ENCODE measurements around the gene SHROOM4.

The SHROOM4 gene

DNA sequence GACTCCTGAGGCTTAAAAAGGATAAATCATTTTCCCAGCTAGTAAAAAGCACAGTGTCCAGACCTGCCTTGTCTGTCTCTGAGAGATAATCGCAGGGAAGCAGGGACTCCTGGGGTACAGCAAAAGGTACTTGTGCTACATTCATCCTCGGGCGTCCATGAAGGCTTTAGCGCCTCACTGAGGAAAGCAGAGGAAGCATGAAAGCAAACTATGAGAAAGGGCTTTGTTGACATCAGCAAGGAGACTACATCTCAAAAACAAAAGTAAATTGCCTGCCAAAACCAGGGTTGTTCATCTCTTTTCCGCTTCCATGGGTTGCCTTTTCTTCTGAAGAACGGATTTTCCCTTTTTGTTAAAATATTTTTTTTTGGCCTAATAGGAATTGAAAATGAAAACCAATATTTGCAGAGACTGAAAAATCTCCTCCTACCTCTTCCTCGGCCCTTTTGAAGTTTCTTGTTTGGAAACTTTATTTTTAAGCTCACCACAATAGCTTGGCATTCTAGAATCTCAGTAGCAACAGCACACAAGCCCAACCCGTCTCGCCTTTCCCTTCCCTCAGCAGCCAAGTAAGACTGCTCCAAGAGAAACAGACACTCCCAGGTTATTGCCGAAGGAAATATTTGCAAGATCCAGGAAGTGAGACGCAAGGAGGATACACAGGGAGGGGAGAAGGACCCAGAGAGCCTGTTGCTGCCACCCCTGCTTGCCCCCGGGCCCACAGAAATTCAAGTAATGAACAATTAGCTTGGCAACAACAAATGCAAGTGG, 195.0 kb downstream of the SHROOM4 start:
- DNase-seq (ENCODE audit: low read depth, low spot score), result no peak

DNA sequence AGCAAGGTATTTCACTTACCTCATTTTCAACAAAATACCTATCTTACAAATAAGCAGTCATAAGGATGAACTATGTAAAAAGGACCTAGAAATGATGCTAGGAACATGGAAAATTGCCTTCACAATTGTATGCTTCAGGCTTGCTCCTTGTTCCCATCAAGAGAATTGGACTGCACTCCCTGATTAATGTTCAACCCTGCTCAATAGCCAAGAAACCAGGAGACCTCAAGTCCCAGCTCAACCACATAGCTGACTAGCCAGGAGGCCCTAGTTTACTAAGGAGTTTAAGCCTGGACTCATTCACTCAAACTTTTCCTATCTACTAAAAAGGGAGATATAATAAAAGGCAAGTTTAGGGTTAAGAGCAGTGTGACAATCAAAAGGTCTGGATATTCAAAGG, 196.8 kb downstream of the SHROOM4 start:
- no peak for DNase-seq (ENCODE audit: low read depth, low spot score)

DNA sequence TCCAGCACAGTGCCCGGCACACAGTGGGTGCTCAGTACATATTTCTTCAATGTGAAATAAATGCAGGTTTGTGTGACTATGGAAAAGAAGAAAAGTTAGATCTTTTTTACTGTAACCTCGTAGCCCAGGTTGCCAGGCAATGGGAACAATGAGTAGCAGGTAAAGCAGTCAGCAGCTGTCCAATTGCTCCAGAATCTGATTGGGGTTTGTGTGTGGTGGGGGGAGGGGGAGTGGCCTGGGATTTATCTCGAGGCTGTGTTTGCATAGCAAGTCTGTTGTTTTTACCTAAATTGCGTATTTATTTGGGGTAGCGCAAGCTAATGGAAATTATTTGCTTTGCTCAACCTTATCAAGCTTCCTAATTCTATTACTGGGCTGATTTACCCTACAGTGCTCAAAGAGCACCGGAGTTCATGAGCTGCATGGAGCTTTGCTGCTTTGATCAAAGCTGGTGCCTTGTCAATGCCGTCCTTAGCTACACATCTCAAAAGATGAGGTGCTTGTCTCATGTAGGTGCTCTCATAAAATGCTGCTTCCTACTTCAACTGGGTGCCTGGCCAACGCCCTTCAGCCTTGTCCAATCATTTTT, 198.3 kb downstream of the SHROOM4 start:
- no peak for DNase-seq (ENCODE audit: low read depth, low spot score)

DNA sequence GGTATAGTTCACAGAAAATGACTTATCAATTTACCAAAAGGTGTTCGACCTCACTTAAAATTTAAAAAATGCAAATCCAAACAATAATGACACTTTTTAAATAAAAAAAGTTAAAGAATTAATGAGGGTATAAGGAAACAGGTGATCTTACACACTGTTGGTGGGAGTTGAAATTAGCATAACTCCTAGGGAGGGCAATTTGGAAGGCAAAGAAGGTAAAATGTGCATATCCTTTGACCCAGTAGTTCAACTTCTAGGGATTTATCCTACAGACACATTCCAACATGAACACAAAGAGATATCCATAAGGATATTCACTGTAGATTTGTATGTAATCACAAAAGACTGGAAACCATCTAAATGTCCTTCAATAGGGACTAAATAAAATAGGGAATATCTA, 199.5 kb downstream of the SHROOM4 start:
- DNase-seq (ENCODE audit: low read depth, low spot score), result no peak

DNA sequence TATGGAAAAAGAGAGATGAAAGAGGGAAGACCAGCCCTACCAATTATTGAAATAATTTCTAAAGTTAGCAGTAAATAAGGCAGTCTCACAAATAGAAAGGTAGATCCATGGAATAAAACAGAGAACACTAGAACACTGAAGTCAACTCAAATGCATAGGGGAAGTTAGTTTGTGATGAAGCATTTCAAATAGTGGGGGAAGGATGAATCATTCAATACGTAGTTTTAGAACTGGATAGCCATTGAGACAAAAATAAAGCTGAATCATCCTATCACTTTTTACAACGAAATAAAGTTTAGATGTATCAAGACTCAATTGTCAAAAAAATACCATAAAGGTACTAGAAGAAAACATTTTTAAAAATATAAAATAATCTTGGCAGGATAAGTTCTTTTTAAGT, 200.1 kb downstream of the SHROOM4 start:
- DNase-seq (ENCODE audit: low read depth, low spot score), result no peak

DNA sequence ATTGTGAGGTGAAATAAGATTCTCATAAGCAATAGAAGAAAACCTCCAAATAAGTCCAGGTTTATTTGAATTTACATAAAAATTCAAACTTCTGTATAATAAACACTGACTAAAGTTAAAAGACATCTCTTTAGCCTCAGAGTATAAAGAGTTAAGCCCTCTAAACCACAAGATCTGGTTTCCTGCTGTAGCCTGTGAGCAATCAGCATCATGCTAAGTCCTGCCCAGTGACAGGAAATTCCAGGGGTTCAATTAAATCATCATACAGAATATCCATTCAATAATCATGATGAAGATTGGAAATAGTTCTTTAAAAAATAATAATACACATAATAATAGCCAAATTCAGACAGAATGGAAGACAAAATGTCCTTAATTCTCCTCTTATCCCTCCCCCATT, 204.2 kb downstream of the SHROOM4 start:
- no peak for DNase-seq (ENCODE audit: low read depth, low spot score)

DNA sequence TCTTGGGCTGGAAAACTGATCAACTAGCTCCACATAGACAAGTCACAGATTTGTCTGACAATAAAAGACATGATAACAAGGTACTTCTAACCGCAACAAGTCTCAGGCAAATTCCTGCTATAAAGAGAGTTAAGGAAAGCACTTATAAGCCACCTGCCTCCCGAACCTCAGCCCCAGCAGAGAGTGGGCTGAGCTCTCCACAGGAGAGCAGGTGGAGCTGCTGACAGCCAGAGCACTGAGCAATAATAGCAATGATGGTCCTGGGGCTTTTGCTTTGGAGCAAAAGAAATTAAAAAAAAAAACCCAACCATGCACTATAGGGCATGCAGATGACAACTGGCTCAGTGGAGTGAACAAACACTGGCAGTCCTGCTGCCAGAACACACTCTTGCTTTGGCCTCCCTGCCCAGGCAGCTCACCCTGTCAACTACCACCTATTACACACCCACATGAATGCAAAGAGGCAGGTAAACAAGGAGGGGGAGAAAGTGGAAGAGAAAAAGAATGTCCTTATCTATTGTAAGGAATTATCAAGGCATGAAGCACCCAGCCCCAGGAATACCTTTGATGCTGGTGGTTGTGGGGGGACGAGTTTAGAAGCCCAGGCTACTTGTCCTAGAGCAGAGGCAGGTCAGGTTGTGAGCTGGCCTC, 207.6 kb downstream of the SHROOM4 start:
- no peak for DNase-seq (ENCODE audit: low read depth, low spot score)

DNA sequence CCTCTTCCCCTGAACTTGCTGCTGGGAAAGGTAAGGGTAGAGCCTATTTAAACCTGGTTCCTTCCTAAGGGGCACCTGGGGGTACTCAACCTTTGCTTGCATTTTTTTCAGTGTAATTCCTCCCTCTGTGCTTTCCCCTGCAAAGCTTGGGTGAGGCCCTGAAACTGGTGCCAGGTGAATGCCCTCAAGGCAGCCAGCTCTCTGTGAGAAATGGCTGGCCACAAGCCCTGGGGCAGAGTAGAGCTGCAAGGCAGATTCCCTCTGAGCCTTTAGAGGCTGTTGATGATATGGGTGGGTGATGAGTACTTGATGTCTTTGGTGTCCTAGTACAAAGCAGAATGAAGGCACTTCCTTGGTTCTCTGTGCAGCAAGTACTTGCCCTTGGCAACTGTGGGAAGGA, 217.9 kb downstream of the SHROOM4 start:
- no peak for DNase-seq (ENCODE audit: low read depth, low spot score)

DNA sequence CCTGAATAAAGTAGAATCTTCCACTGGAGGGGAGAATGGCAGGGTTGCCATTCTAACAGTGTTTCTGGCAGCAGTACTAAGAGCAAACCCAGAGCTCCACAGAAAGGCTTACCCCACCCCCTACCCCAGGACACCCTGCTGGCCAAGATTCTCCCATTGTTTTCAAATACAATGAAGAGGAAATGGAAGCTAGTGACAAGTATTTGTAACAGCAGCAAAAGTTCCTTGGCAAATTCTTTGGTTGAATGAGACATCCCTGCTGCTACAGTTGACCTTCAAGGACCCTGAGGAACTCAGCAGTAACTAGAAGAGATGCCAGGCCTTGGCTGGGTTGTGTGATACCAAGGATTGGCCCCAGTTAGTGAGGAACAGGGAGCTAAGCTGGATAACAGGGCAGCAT, 219.2 kb downstream of the SHROOM4 start:
- peak; percentile 85 for DNase-seq (ENCODE audit: low read depth, low spot score)

DNA sequence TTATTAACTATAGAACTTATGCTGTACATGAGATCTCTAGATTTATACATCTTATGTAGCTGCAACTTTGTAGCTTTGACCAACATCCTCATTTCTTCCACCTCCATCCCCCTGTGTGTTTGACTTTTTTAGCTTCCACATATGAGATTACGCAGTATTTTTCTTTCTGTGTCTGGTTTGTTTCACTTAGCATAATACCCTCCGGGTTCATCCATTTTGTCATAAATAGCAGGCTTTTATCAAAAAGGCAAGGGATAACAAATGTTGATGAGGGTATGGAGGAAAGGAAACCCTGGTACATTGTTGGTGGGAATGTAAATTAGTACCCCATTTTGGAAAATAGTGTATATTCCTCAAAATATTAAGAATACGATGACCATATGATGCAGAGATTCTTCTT, 227.0 kb downstream of the SHROOM4 start:
- DNase-seq (ENCODE audit: low read depth, low spot score), result no peak

DNA sequence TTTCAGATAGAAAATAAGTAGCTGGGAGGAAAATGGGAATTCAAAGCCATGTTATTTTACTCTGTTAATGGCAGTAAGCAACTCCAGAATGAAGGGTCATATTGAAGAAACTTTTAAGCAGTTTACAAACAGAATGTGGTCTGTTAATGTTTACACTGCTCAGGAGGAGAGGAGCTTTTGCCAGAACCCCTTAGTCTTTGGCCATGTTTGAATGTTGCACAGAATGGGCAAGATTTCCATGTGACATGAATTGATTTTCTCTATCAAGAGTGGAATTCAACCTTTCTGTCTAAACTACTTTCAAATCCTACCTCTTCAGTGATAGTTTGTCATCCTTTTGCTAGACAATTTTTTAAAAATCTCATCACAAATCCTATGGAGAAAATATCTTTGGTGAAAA, 227.6 kb downstream of the SHROOM4 start:
- DNase-seq (ENCODE audit: low read depth, low spot score), result no peak

DNA sequence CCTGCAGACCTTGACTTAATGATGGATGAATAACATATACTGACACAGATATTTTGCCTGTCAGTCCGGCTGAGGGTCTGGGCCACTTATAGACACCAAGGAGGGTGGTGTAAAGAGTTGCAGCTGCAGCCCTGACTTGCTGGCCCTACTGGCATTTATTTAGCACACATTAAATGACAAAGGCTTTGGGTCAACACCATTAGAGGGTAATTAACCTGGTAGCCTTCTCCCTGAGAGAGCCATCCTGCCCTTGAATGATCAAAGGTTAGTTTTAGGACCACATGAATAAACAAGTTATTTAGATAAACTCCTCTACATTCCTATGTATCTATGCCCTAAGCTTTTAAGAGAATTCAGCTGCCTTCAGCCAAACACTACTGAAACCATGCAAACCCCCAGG, 232.6 kb downstream of the SHROOM4 start:
- DNase-seq (ENCODE audit: low read depth, low spot score), result no peak

DNA sequence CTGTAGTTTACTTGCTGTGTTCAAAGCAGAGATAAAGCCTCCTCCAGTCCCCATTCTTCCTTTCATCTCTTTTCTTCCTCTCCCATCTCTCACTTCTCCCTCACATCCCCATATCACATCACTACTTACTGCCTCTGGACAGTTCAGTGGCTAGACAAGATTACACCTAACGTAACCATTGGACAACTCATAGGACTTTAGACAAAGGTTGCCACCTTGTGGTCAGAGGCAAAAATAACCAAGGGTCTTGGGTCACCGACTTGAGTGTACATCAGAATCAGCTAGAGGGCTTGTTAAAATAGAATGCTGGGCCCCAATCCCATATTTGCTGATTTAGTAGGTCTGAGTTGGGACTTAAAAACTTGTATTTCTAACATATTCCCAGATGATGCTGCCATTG, 234.0 kb downstream of the SHROOM4 start:
- DNase-seq (ENCODE audit: low read depth, low spot score), result no peak

DNA sequence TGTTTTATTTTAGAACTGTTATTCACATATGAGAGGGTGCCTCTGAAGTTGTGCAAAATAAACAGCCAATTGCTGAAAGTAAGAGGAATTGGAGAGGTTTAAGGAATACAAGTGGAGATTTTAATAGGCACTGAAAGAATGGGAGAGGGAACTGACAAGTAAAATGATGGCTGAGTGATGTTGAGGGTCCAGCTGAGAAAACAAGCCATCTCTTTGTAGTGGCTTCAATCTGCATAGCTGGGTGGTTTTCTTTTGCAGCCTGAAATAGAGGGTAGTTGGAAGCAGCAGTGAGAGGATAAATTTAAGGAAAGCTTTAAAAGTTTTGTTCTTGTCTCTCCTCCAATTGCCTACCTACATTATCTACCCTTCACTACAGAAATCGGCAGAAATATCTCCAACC, 236.7 kb downstream of the SHROOM4 start:
- no peak for DNase-seq (ENCODE audit: low read depth, low spot score)

DNA sequence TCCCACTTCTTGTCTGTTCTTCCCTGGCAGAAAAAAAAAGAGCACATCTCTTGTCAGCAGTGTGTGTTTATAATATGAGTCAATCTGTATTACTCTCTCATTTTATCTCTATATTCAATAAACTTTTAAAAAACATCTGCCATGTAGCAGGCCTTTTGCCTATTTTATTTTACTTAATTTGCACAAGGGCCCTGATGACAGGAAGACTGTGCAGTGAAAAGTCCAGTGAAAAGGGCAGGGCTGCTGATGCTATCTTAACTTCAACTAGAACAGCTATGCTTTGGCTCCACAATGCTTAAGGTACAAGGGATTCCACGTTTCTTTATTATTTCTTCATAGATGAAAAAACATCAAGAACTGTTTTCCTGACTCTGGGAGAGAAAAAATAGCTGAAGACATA, 246.4 kb downstream of the SHROOM4 start:
- DNase-seq (ENCODE audit: low read depth, low spot score), result no peak

DNA sequence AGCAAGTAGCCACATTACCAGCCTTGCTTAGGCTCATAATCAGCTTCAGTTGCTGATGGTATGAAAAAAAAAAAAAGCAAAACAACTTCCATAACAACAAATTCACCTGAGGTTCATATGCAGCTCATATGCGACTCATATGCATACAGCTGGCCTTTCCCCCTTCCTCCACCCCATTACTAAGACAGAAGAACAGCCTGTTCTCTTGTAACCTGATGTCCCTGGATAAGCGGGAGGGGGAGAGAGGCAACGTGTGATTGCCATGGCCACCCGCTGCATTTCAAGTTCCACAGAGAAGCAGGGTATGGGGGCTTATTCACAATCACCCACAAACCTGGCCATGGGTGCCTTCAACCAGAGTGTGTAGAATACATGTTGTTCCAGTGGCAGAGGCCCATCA, 248.3 kb downstream of the SHROOM4 start:
- no peak for DNase-seq (ENCODE audit: low read depth, low spot score)
